HG02973 (cell line): Measurements from ENCODE around the gene TAP2.
A peak's percentile ranks its signal among the peaks of the same experiment; 100 is the strongest.

Experiments used
- ATAC-seq: cut with Tn5 transposase; IDR thresholded peaks from one replicate; pipeline ENCODE4 v1.9.1; 2021; ENCODE audit warnings: moderate library complexity; ENCODE audit not compliant: unreplicated experiment

Gene TAP2

DNA sequence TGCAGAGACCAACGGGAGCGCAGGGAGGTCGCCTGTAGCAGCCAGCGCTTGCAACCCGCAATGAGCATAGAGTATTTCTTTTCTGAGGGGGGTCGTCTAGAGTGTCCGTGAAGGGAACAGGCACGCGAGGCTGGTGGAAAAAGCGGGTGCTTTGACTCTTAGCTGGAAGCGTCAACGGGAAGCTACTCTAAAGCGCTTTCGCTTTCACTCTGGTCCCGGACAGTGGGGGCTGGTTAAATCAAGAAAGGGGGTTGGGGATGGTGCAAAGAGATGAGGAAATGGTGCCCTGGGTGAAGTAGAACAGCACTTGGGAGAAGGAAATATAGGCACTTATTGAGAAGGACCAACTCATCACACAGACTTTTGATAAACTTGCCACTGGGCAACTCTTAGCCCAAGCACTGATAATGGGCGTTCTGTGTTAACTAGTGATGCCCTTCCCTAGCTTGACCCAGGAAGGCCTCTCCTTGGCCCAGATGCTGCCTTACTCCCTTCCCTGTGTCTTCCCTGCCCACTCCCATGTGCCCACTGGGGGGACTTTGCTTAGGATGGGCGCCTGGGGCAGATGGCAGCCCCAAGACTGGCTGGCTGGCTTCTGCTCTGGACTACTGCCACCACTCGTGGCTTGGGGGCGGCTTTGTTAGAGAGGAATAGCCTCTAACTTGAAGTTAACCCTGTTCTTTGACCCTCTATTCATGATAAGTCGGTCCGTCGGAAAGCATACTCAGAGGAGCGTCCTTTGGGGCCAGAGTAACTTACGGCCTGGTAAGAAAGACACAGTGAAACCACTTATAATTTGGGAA lies 16.0 kb upstream of the TAP2 start:
- peak; percentile 18 for ATAC-seq

DNA sequence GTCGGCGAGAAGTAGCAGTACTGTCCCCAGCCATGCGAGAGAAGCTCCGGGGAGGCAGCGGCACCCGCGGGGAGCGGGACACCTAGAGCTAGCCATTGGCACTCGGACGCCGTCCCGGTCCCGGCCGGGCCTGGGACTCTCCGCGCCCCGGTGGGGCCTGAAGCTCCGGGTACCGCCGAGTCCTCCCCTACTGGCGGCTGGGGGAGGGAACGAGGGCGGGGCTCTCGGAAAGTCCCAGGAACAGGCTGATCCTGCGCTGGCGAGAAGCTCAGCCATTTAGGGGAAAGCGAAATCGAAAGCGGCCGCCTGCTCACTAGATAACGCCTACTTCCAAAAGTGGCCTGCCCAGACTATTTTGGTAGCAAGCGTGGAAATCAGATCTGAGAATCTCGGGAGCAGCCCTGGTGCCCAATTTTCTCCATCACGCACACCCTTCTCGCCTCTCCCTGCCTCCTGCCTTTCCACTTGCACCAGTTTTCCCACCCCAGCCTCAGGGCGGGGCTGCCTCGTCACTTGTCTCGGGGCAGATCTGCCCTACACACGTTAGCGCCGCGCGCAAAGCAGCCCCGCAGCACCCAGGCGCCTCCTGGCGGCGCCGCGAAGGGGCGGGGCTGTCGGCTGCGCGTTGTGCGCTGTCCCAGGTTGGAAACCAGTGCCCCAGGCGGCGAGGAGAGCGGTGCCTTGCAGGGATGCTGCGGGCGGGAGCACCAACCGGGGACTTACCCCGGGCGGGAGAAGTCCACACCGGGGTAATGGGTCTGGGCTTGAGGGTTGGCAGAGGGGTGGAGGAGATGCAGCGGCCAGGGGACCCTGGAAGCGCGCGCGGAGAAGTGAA lies 15.2 kb upstream of the TAP2 start, which contains the start of the genes PSMB9 and TAP1:
Gene PSMB9 (plus strand): TSS at position 652 of the 835 bp plus-strand sequence. CDS start 38 bp downstream, at position 690.
Gene TAP1 (minus strand): TSS at position 164 of the 835 bp plus-strand sequence. CDS start 68 bp downstream, at position 96.
- peak; percentile 77 for ATAC-seq

DNA sequence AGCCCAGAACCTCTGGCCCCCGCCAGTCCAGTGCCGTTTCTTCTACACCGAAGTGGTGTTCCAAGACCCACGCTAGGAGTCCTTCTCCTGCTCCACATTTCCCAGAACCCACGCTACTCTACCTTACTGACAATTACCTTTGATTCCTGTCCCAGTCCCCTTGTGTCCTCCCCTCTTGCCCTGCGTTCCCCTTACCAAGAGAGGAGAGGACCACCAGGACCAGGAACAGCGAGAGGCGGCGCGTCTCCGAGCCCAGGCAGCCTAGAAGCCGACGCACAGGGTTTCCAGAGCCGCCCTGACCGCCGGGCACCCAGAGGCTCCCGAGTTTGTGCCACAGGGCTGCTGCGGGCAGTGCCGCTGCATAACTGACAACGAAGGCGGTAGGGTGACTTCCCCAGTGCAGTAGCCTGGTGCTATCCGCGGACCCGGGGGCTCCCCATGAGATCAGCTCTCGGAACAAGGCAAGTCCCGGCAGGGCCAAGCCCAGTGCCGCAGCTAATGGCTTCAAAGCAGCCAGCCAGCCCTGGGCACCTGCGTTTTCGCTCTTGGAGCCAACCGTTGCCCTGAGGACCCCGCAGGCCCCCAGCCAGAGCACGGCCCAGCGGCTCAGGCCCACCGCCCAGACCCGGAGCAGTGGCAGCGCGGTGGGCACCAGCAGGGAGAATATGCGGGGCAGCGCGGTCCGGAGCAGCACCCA lies 14.5 kb upstream of the TAP2 start:
- peak; percentile 14 for ATAC-seq

DNA sequence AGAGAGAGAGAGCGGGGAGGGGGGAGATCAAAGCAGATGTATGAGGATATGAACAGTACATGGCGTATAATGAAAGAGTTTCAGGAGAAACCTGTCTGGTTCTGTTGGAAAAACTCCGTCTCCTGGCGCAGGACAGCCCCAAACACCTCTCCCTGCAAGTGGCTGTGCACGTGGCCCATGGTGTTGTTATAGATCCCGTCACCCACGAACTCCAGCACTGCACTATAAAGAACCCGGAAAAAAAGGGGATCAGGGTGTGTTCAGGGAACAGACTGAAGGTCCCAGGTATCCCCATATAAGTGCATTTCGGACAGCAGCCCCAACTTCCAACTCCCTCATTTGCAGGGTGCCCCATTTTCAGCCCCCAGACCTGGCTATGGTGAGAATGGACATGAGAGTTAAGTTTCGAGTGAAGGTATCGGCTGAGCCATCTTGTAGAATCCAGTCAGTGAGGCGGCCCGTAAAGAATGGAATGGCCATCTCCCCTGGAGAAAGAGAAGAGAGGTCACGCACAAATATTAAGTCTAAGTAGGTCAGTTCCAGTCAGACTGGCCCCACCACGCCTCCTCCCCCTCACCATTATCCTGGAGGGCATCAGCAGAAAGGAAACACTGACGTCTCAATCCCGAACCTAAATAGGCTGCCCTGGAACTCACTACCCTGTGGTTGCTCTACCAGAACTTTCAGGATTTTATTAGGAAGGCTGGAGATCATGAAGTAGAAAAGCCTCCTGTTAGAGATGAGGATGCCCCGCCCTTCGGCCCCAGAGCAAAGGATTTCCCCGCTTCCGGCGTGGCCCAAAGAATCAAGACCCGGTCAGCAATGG lies 13.7 kb upstream of the TAP2 start:
- no peak for ATAC-seq

DNA sequence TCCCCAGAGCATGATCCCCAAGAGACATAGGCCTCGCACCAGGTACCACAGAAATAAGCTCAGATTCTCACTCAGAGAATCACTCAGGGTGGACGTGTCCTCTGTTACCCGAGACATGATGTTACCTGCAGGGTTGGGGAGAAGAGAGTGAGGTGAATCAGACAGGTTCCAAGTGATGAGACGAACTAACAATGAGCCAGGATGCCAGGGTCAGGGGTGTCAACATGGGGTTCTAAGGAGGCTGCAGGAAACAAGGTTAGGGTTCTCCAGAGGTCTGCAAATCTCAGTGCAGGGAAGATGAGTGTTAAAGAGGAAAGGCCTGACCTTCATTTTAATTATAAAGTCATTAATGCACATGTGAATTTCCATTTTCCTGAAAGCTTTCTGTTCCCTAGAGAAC lies 12.5 kb upstream of the TAP2 start:
- ATAC-seq: no peak

DNA sequence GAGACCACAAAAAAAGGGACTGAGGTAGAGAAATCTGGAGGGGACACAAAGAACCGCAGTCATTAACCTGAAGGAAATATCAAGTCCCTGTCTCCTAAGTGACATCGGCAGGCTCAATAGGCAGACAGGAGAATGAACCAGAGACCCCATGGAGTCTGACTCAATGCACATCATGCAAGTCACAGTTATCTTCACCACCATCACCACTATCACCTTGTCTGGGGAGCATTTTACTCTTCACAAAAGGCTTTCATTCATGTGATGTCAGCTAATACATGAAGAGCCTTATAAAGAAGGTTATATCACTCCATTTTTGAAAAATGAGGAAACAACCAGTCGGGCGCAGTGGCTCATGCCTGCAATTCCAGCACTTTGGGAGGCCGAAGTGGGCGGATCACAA lies 10.6 kb upstream of the TAP2 start:
- ATAC-seq: no peak

DNA sequence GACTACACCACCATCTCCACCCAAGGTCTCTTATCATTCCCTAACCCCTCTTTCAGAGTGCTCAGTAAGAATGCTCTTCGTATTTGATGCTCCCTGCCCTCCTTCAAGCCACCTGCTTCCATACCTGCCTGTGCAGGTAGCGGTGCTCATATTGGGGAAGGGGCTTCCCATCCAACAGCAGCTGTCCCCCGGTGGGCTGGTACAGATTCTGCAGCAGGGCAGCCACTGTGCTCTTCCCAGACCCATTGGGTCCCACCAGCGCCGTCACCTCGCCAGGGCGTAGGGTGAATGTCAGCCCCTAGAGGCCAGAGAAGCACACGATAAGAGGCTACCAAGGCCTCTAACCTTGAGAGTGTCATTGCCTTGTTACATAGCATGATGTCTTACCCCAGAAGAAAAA lies 9.3 kb upstream of the TAP2 start:
- ATAC-seq: no peak

DNA sequence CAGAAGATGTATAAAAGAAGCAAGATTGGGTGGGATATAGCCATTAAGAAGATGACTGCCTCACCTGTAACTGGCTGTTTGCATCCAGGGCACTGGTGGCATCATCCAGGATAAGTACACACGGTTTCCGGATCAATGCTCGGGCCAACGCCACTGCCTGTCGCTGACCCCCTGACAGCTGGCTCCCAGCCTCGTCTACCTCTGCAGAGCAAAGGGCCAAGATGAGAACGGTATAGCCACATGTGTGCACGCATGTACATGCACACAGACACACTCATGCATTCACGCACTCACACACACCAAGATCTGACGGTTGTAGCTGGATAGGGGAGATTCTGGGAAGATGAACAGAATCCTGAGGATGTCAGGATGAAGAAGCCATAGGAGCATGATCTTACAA lies 8.5 kb upstream of the TAP2 start:
- no peak for ATAC-seq

DNA sequence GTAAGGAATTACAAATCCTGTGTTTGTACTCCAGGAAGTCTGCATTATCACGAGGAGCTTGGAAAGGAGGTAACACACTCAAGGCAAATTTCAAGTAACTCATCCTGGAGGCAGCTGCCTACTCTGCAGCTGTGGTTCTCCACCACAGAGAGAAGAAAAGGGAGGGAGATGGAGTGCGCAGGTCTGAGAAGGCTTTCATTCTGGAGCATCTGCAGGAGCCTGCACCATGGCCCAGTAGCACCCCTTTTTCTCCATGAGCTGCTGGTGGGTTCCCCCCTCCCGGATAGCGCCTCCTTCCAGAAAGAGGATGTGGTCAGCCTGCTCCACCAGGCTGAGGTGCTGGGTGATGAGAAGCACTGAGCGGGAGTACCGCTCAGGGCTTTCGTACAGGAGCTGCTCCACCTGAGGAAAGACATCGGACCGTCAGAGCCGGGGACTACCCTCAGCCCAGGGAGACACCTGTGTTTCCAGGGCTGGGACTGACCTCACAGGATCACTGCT lies 6.9 kb upstream of the TAP2 start:
- no peak for ATAC-seq

DNA sequence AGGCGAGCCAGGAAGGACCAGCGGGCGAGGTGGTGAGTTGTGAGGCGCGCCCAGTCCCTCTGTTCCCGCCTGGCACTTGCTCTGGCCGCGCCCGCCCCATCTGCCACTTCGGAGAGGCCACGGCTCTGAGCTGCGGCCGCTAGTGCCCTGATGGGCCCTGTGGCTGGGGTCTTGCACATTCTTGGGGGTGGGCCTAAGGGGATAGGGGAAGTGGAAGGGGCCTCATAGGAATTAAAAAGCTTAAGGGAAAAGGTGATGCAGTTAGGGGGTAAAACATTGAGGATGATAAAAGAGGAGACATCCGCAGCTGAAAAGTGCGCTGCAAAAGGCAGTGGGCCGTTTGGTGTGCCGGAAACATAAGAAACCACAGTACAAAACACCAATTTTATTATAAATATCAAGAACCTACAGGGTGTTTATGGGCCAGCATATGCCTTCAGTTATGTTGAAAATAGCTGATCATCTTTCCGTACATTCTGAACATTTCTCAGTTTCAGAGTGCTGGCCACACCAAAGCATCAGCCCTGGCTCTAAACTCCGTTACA lies 6.4 kb upstream of the TAP2 start:
- ATAC-seq: no peak

DNA sequence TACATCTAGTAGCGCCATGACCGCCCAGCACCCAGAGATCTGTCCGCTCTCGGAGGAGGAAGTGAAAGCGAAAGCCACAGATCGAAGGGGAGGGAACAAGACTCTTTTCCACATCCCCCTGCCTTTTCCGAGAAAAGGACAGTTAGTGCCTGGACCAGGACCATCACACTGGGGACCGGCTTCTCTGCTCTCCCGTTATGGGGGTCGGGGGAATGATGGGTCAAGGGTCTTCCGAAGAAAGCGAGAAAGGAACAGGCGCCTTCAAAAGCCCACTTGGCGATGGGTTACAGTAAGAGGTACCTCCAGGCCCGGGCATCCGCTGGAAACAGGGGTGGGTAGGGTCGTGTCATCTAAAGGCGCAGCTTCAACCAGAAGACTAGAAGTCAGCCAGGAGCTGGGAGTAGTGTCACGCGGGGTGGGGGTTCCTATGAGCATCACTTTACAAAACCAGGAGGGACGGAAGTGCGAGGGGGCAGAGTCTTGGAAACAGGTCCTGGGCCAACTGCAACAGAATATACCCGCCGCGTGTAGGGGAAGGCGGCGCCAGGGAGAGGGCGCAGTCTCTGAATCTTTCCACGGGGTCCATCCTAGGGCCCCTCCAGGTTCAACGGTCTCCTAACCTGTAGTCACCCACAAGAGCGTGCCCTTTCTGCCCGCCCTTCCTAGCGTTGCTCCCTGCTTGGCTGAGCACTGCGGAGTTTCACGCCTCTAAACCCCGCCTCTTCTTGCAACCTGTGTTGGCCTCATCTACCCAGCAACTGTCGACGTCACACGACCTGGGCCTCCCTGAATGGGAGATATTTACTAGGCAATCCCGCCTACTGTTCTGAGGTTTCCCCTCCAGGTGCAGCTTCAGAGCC lies 5.7 kb upstream of the TAP2 start, which contains the start of gene PSMB8:
Gene PSMB8 (minus strand): TSS at position 69 of the 860 bp plus-strand sequence. CDS start 51 bp downstream, at position 18.
- ATAC-seq: peak; percentile 55

DNA sequence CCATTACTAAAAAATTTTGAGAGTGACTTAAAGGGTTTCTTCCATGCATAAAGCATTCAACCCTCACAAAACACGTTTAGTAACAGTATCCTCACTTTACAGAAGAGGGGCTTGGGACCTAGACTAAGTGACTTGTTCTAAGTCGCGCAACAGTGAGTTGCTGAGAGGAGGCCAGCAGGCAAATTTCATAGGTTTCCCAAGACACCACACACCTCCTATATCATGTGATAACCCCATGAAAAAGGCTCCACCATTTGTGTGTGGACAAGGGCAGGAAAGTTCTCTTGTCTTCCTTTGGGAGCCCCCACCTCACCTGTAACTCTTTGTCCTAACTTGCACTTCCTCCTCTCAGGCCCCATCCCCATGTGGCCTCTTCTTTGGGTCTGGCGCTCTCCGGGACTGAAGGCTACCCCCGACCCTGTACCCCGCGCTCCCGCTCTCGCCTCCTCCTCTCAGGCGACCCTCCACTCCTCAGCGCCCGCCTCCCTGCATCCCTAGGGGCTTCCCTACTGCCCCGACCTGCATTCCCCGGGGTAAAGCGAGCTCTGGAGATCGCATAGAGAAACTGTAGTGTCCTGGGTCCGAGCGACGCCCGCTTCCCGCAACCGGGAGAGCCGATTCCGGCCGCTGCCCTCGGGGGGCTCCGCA lies 4.9 kb upstream of the TAP2 start:
- ATAC-seq: no peak

DNA sequence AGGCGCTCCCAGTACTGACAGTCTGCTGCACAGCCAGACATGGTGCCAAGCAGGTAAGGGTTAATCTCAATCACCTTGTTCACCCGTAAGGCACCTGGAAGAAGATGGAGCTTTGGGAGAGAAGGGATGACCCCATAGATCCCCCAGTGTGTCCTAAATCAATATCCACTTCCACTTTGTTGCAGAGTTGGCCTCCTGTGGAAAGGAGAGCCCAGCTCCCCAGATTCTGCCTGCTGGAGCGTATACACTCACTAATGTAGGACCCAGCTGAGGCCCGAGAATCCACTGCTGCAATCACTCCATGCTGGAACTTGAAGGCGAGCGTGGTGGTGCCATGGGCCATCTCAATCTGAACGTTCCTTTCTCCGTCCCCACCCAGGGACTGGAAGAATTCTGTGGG lies 4.2 kb upstream of the TAP2 start:
- ATAC-seq: no peak

DNA sequence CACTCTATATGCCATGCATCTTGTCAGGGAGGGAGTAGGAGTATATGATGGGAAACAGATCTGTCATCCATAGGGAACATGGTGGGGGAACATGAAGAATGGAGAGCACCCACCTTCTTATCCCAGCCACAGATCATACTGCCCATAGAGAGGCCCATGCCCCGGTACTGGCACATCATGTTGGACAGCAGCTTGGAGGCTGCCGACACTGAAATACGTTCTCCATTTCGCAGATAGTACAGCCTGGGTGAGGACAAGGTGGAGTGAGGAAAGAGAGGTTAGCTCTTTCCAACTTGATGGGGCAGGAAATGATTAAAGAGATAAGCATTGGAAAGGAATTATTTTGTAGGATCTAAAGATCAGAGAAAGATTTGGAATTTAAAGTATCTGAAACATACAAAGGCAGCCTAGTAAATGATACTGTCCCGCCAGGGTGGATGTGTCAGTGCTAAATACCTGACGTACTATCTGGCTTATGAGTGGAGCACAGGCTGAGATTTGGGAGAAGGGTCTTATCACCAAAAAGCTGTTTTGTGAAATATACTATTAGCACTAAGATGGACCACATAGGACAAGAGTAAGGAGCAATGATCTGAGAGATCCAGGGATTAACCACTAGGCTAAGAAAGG lies 3.6 kb upstream of the TAP2 start:
- ATAC-seq: no peak

DNA sequence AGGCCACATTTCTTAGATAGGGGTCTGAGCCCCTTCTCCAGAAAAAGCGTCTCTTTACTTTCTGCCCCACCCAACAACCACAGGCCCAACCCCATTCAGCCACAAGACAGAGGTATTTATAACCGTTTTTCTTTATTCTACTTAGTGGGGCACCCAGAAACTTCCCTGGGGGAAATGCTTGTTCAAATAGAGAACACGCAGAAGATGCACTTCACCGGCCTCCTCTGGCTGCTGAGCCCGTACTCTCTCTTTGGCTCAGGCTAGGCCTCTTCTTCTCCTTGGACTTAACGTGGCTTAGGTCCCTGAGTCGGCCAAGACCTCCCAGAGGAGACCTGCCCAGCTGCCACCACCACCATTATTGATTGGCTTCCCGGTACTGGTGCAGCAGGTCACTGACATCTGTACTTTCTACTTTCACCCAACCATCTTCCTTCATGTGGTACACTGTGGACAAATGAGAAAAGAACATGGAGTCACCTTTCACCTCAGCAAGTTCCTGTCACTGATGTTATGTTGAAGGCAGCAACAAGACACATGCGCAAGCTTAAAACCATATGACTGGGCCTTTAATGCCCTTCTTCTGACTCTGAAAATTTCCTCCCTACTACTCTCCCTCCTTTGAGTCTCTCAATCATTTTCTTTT lies 2.2 kb upstream of the TAP2 start:
- ATAC-seq: no peak

DNA sequence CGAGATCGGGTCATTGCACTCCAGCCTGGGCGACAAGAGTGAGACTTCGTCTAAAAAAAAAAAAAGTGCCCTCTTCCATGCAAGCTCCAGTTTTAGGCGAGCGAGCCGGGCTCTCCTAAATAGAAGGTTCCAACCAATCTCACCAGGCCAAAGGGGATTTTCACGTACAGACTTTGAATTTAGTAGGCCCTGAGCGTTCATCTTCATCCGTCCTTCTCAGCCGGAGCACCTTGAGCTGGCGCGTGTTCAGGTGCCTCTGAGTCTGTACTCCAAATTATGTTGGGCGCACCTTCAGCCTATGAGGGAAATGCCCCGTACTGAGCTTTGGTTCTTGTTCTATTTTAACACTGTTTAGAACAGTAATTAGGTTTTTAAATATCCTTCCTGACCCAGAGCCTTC lies 817 bp upstream of the TAP2 start:
- ATAC-seq: no peak

DNA sequence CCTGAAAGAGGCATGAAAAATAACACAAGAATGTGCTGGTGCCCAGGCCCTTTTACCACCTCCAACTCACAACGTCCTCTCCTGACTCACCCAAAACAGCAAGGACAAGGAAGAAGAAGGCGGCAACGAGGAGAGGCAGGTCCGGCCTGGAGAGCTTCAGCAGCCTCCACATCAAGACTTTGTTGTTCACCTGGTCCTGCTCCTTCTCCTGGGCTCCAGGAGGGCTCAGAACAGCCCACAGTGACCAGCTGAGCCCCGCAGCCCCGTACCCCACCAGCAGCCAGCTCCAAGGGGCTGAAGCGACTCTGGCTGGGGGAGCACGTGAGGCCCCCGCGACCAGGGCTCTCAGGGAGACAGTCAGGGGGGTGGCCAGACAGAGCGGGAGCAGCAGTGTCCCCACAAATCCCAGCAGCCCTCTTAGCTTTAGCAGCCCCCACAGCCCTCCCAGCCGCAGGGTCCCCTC lies 857 bp downstream of the TAP2 start:
- no peak for ATAC-seq
